GF-D8 (cell line): ENCODE results near the gene CYP8B1.

Source experiments
- DNase-seq: peaks from one replicate; lab custom pipeline; 2025; lab: John Stamatoyannopoulos, UW

Gene CYP8B1

GRCh38 chr3:42852441-42852840 lies 23.2 kb downstream of the CYP8B1 start:
- DNase-seq = no peak

DNA sequence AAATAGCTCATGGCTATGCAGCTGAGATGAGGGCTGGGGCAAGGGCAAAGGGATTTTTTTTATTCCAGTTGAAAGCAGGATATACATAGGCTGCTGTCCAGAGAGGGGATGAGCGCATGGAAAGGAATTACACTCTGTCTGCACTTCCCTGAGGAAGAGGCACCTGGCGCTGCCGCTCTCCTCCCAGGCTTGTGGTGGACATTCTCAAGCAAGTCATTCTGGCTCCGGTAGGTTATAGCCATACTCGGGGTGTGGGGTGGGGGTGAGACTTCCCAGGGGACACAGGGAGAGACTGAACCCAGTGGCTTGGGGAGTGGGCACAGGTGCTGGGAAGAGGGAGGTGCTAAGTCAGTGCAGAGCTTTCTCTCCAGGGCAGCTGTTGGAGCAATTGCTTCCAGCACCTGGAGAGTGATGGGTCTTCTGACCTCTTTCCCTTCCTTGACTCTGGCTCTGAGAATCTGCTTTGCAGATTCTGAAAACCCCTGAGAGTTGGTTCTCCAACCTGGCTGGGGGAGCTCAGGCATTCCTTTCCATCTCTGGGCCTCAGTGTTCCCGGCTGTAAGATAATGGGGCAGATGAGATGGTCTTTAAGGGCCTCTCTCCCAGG lies 24.3 kb downstream of the CYP8B1 start:
- DNase-seq = no peak

DNA sequence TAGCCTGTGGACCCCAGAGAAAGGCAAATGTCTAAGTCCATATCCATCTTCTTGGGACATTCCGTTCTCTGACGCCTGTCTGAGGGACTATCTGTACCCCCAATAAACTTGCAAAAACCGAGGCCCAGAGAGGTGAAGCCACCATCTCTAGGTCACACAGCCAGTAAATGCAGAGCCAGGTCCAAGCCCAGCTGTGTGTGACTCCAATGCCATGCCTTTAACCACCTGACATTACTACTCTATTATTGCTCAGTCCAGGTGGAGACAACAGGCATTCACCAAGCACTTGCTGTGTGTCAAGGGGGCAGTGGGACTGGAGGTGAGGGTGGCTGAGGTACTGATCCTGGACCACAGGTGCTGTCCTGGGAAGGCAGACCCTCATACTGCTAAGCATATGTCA lies 25.4 kb downstream of the CYP8B1 start:
- DNase-seq = no peak

DNA sequence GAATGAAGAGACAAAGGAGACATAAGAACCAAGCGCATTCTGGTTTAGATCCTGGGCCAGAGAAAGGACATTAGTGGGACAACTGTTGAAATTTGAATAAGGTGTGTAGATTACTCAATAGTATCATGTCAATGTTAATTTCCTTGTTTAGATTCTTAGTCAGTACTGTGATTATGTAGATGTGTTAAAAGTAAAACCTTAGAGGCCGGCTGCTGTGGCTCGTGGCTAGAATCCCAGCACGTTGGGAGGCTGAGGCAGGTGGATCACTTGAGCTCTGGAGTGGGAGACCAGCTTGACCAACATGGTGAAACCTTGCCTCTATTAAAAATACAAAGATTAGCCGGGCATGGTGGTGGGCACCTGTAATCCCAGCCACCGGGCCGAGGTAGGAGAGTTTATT lies 26.7 kb downstream of the CYP8B1 start:
- no peak for DNase-seq

DNA sequence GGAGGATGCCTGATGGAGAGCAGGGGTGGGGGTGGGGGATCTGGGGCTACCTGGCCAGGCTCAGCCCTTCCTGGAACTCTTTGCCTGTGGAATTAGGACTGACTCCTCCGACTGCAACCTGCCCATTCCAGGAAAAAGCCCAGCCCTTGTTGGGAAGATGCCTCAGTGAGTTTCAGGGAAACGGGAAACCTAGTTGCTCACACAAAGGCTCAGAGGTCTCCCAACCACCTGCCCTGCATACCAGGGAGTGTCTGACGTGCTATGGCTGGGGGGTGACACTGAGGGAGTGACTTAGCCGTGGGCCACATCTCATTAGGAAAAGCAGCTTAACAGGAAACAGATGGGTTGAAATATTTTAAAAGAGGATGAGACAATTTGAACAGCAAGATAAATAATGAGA lies 27.9 kb downstream of the CYP8B1 start:
- DNase-seq = no peak

- peak; percentile 60 for DNase-seq
Observed at GRCh38 chr3:42846685-42847522, 28.8 kb downstream of the CYP8B1 start.

- no peak for DNase-seq
Observed at GRCh38 chr3:42844815-42845214, 30.9 kb downstream of the CYP8B1 start.

- DNase-seq = no peak
Observed at GRCh38 chr3:42844412-42844713, 31.3 kb downstream of the CYP8B1 start.

DNA sequence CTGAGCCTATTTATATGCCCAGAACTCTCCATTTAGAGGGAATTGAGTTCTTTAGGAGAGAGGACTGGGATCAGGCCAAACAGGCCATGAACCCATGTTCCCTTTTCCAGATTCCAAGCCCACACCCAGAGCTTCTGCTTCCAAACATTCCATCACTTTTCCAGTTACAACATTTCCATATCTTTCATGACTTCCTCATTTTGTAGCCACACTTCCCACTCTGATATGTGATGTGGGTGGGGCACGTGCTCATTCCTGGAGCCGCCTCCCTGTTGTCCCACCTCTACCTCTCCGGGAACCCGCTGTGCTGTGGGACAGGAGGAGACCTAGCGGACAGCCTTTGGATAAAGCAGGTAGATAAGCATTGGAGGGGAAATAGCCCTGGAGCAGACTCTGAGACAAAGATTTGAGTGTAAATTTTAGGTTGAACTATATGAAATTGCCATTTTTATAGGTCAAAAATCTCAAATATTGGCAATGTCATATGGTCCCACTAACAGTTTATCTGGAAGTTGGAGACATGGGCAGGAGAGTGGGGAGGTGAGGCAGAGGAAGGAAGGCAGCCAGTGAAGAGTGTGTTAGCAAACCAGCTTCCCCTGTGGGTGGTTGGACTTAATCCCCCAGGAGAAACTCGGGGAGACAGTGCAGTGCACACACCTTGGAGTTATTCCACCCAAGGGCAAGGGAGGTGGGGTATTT lies 31.8 kb downstream of the CYP8B1 start:
- DNase-seq = no peak

- no peak for DNase-seq
Observed at GRCh38 chr3:42841332-42841731, 34.3 kb downstream of the CYP8B1 start.

DNA sequence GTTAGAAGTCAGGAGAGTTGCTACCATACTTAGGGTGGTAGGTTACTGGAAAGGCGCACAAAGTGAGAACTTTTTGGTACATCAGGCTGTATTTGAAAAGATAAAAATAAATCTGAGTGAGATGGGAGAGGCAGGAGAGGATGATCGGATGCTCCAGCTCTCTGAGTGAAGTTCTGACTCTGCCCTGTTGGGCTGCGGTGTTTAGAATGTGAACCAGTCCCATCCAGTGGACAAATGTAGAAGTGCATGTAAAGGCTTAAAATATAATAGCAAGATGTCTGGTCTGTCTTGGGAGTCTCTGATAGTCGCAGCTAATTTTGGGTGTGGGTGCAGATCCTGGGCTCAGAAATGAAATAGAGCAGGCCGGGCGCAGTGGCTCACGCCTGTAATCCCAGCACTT lies 36.1 kb downstream of the CYP8B1 start:
- no peak for DNase-seq

DNA sequence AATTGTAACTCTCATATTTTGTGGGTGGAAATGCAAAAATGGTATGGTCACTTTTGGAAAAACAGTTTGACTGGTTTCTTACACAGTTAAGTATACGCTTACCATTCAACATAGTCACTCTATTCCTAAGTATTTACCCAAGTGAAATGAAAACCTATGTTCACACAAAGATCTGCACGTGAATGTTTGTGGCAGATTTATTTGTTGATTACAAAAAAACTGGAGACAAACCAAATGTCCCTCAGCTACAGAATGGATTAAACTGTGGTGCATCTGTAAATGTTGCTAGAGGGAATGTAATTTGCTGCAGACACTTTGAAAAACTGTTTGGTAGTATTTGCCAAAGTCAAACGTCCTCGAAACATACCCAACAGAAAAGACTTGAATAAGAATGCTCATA lies 37.1 kb downstream of the CYP8B1 start:
- no peak for DNase-seq

GRCh38 chr3:42836150-42837123 lies 39.2 kb downstream of the CYP8B1 start:
- DNase-seq = no peak

GRCh38 chr3:42831321-42831713 lies 44.4 kb downstream of the CYP8B1 start:
- DNase-seq = peak; percentile 15

- no peak for DNase-seq
Observed at GRCh38 chr3:42830437-42831320, 45.0 kb downstream of the CYP8B1 start.

- DNase-seq = no peak
Observed at GRCh38 chr3:42829628-42830436, 45.8 kb downstream of the CYP8B1 start.

DNA sequence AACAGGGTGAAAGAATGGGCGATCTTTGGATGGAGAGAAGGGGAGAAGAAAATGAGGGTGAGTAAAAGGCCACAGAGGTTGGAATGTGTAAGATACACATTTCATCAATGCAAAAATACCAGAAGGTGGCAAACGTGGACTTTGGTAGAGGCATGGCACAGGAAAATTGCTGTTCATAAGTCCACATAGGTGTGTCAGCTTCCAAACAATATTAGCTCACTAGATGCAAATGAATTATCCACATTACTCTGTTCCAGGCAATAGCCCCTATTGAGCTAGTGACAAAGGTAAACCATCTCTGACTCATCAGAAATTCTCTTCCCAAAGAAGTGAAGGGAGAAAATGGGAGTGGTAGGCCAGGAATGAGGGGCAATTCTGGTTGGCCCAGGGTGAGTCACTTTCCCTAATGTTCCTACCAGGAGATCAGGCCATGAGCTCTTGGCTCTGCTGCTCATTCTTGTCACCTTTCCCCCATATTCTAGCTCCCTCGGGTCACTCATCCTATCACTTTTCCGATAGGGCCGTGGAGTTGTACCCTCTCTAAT lies 46.5 kb downstream of the CYP8B1 start:
- DNase-seq = no peak

- no peak for DNase-seq
Observed at GRCh38 chr3:42827654-42828053, 48.0 kb downstream of the CYP8B1 start.

GRCh38 chr3:42827023-42827422 lies 48.7 kb downstream of the CYP8B1 start:
- DNase-seq = no peak

DNA sequence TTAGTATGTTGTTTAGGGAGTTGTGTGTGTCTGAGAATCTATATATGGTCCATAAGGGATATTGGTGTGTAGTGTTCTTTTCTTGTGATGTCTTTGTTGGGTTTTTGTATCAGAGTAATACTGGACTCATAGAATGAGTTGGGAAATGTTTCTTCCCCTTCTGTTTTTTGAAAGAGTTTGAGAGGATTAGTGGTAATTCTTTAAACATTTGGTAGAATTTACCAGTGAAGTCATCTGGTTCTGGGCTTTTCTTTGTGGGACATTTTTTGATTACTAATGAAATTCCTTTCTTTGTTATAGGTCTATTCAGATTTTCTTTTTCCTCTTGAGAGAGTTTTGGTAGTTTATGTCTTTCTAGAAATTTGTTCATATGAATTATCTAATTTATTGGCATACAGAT lies 49.5 kb downstream of the CYP8B1 start:
- no peak for DNase-seq
